CD14-positive monocyte (primary cell): Measurements from ENCODE around the gene PRR16. TPM values are rescaled to one million over a fixed set of nuclear protein-coding genes. Genes with fewer than 3 reads are reported as not detected.

Experiments used
- DNase-seq, 3 donors: peaks; one replicate each; pipeline ENCODE4 v3.0.0-alpha.2; 2011 to 2022
- H2AFZ ChIP-seq: 2 replicates; pipeline ENCODE4 v1.6.0; 2012; ENCODE audit warnings: mild to moderate bottlenecking, low read depth, low read length, inconsistent platforms; ENCODE audit not compliant: insufficient read depth, poor library complexity, severe bottlenecking
- H3K27ac ChIP-seq, 2 donors: 1 replicate in 1 of 2; 2 replicates in 1 of 2; pipeline ENCODE4 v1.5.1; 2012 to 2013; ENCODE audit warnings: low read length in 2 of 2, control low read depth in 1 of 2, inconsistent platforms in 1 of 2, low read depth in 1 of 2, mild to moderate bottlenecking in 1 of 2
- H3K27me3 ChIP-seq, 2 donors: one replicate each; pipeline versions ENCODE4 v1.6.0 to v1.6.1; 2011 to 2013; ENCODE audit warnings: low read length in 2 of 2; ENCODE audit not compliant: control insufficient read depth in 2 of 2, insufficient read depth in 2 of 2
- H3K36me3 ChIP-seq, 2 donors: replicated peaks in 1 of 2; 1 replicate in 1 of 2; 2 replicates in 1 of 2; pipeline versions ENCODE4 v1.5.1 to v1.6.1; 2012 to 2013; ENCODE audit warnings: low read length in 2 of 2, control low read depth in 1 of 2, inconsistent platforms in 1 of 2, mild to moderate bottlenecking in 1 of 2; ENCODE audit not compliant: insufficient read depth in 2 of 2, control insufficient read depth in 1 of 2
- H3K4me1 ChIP-seq, 2 donors: 1 replicate in 1 of 2; 2 replicates in 1 of 2; pipeline versions ENCODE4 v1.5.1 to v1.6.1; 2012 to 2013; ENCODE audit warnings: low read length in 2 of 2, control low read depth in 1 of 2, inconsistent platforms in 1 of 2, mild to moderate bottlenecking in 1 of 2, moderate library complexity in 1 of 2; ENCODE audit not compliant: insufficient read depth in 2 of 2, control insufficient read depth in 1 of 2
- H3K4me2 ChIP-seq: replicated peaks from 2 replicates; pipeline ENCODE3; 2012; ENCODE audit warnings: low read length, moderate library complexity, mild to moderate bottlenecking; ENCODE audit not compliant: poor library complexity, severe bottlenecking; ENCODE audit errors: extremely low read depth
- H3K4me3 ChIP-seq, 3 experiments: fragments of 200-600 bp in 1 of 3; sonication (generic) in 1 of 3; replicated peaks in 1 of 3; 1 replicate in 2 of 3; 2 replicates in 1 of 3; pipeline ENCODE4 v1.5.1; 2011 to 2013; ENCODE audit warnings: low read length in 3 of 3, mild to moderate bottlenecking in 3 of 3, control low read depth in 2 of 3, low read depth in 2 of 3, inconsistent platforms in 1 of 3, moderate library complexity in 1 of 3
- H3K79me2 ChIP-seq: 2 replicates; pipeline ENCODE4 v1.6.0; 2012; ENCODE audit warnings: mild to moderate bottlenecking, control low read depth, inconsistent platforms, low read length, moderate library complexity; ENCODE audit not compliant: insufficient read depth
- H3K9ac ChIP-seq: 2 replicates; pipeline ENCODE4 v1.6.0; 2017; ENCODE audit warnings: low read length, mild to moderate bottlenecking; ENCODE audit not compliant: insufficient read depth, poor library complexity, severe bottlenecking
- H3K9me3 ChIP-seq, 2 donors: replicated peaks in 1 of 2; 1 replicate in 1 of 2; 2 replicates in 1 of 2; pipeline versions ENCODE4 v1.5.1 to v1.6.1; 2012 to 2013; ENCODE audit warnings: low read length in 2 of 2, control low read depth in 1 of 2; ENCODE audit not compliant: control insufficient read depth in 1 of 2, insufficient read depth in 1 of 2
- H4K20me1 ChIP-seq: 2 replicates; pipeline ENCODE4 v1.6.0; 2012; ENCODE audit warnings: mild to moderate bottlenecking, low read length, control low read depth, moderate library complexity; ENCODE audit not compliant: insufficient read depth
- H3K27ac Mint-ChIP-seq, 7 donors: one replicate each; pipeline ENCODE4 v1.8.0; 2020; ENCODE audit warnings: mild to moderate bottlenecking in 7 of 7, mixed read lengths in 7 of 7, moderate library complexity in 6 of 7, inconsistent platforms in 2 of 7
- H3K27me3 Mint-ChIP-seq, 3 donors: one replicate each; pipeline ENCODE4 v1.8.0; 2021 to 2022; ENCODE audit warnings: low read depth in 3 of 3, mild to moderate bottlenecking in 3 of 3, mixed read lengths in 3 of 3, moderate library complexity in 3 of 3, inconsistent platforms in 1 of 3
- H3K36me3 Mint-ChIP-seq, 2 donors: one replicate each; pipeline ENCODE4 v1.8.0; 2020; ENCODE audit warnings: mixed read lengths in 2 of 2, inconsistent platforms in 1 of 2, mild to moderate bottlenecking in 1 of 2
- H3K4me1 Mint-ChIP-seq: one replicate; pipeline ENCODE4 v1.8.0; 2020; ENCODE audit warnings: mild to moderate bottlenecking, mixed read lengths
- H3K4me3 Mint-ChIP-seq, 2 donors: one replicate each; pipeline ENCODE4 v1.8.0; 2020; ENCODE audit warnings: mild to moderate bottlenecking in 2 of 2, mixed read lengths in 2 of 2, moderate library complexity in 1 of 2
- H3K9me3 Mint-ChIP-seq, 7 donors: one replicate each; pipeline ENCODE4 v1.8.0; 2020 to 2022; ENCODE audit warnings: mixed read lengths in 7 of 7, mild to moderate bottlenecking in 6 of 7, moderate library complexity in 6 of 7, inconsistent platforms in 2 of 7
- WGBS: methylation state at CpG from one replicate; pipeline ENCODE4 v1.1.5; 2013; ENCODE audit warnings: missing lambda C conversion rate; ENCODE audit not compliant: insufficient coverage; 5-methylcytosine and 5-hydroxymethylcytosine counted together
- intact Hi-C, 2 donors: fragments of 100-400 bp; cut with micrococcal nuclease; formaldehyde crosslinking; loops; one replicate each; pipeline versions ENCODE4 v1.15.0 to v1.15.1; 2023
- polyA plus RNA-seq, 3 donors: library from polyadenylated mRNA; depleted of rRNA in 1 of 3; unstranded in 2 of 3; stranded (reverse) in 1 of 3; fragments of 300-500 nt in 2 of 3; fragments of >200 nt in 1 of 3; fragmentation: Illumina TruSeq in 2 of 3; gene quantifications; 1 replicate in 2 of 3; 2 replicates in 1 of 3; pipeline ENCODE4 v1.2.3, GENCODE V29; 2012 to 2021
- TF ChIP-seq, protein P1 (sequence below): fragments of 200-600 bp; IDR thresholded peaks from one replicate; pipeline ENCODE4 v1.8.0; 2022; ENCODE audit warnings: antibody characterized with exemption, mild to moderate bottlenecking

The PRR16 gene
- polyA plus RNA-seq, 3 donors, result 0.14 to 0.74 (median 0.56) TPM

- H3K9ac ChIP-seq, result no peak overlapping the region
- H3K4me1 Mint-ChIP-seq, result no peaks in the 10 kb centered on the region
- no peak overlapping the region for H3K4me2 ChIP-seq
- H4K20me1 ChIP-seq, result no peaks in the 10 kb centered on the region
- H3K36me3 Mint-ChIP-seq, result no peaks in the 10 kb centered on the region
- no peaks in the 10 kb centered on the region for H3K4me1 ChIP-seq
- DNase-seq, result no peak
- H2AFZ ChIP-seq, result no peak overlapping the region
- no peaks in the 10 kb centered on the region for H3K36me3 ChIP-seq
- WGBS, result no CpG with 5 or more reads among the region's 3 CpGs
- intact Hi-C loops, result no loop called here
- H3K79me2 ChIP-seq, result no peaks in the 10 kb centered on the region
- peaks cover 3 to 5% of the 10 kb centered on the region in 2 donors for H3K9me3 ChIP-seq
- no peak overlapping the region for H3K27ac Mint-ChIP-seq
- H3K4me3 ChIP-seq, result no peak overlapping the region
- H3K4me3 Mint-ChIP-seq, result no peak overlapping the region
- TF ChIP-seq, protein P1, sequence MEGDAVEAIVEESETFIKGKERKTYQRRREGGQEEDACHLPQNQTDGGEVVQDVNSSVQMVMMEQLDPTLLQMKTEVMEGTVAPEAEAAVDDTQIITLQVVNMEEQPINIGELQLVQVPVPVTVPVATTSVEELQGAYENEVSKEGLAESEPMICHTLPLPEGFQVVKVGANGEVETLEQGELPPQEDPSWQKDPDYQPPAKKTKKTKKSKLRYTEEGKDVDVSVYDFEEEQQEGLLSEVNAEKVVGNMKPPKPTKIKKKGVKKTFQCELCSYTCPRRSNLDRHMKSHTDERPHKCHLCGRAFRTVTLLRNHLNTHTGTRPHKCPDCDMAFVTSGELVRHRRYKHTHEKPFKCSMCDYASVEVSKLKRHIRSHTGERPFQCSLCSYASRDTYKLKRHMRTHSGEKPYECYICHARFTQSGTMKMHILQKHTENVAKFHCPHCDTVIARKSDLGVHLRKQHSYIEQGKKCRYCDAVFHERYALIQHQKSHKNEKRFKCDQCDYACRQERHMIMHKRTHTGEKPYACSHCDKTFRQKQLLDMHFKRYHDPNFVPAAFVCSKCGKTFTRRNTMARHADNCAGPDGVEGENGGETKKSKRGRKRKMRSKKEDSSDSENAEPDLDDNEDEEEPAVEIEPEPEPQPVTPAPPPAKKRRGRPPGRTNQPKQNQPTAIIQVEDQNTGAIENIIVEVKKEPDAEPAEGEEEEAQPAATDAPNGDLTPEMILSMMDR, result no peak
- H3K27ac ChIP-seq, result no peak overlapping the region
- no peaks in the 10 kb centered on the region for H3K27me3 Mint-ChIP-seq
- H3K9me3 Mint-ChIP-seq, result peaks cover 4 to 13% (median 7%) of the 10 kb centered on the region in 7 donors
- no peaks in the 10 kb centered on the region for H3K27me3 ChIP-seq
These were observed 168.3 kb downstream of the PRR16 start for GRCh38 chr5:120632430-120632829.

DNA sequence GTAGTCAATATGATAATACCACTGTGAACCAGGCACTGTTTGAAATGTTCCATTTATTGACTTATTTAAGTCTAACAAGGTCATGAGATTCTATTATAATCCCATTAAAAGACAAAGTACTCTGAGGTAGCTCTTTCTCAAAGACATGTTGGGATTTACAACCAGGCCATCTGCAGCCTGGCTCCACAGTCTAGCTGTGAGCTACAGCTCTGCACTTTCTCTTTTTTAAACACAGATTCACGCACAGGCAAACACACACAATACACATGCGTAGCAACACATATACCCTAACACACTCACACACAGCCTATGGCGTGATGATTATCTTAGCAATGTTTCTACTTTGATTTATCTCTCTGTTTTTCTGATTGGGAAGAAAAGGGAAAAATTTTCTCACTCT is 174.3 kb downstream of the PRR16 start:
- H3K79me2 ChIP-seq, result no peaks in the 10 kb centered on the region
- no peaks in the 10 kb centered on the region for H3K9me3 ChIP-seq
- no peaks in the 10 kb centered on the region for H3K27me3 ChIP-seq
- no peak overlapping the region for H3K4me3 Mint-ChIP-seq
- no peaks in the 10 kb centered on the region for H3K36me3 ChIP-seq
- no peak overlapping the region for H2AFZ ChIP-seq
- DNase-seq, result no peak
- H4K20me1 ChIP-seq, result no peaks in the 10 kb centered on the region
- H3K27me3 Mint-ChIP-seq, result no peaks in the 10 kb centered on the region
- TF ChIP-seq, protein P1, result no peak
- intact Hi-C loops, result no loop called here
- no CpG with 5 or more reads among the region's 3 CpGs for WGBS
- H3K4me3 ChIP-seq, result no peak overlapping the region
- no peaks in the 10 kb centered on the region for H3K4me1 Mint-ChIP-seq
- H3K9me3 Mint-ChIP-seq, result peaks cover 0 to 5% (median 0%) of the 10 kb centered on the region in 7 donors
- H3K27ac Mint-ChIP-seq, result no peak overlapping the region
- no peak overlapping the region for H3K9ac ChIP-seq
- H3K36me3 Mint-ChIP-seq, result no peaks in the 10 kb centered on the region
- H3K4me1 ChIP-seq, result no peaks in the 10 kb centered on the region
- no peak overlapping the region for H3K4me2 ChIP-seq
- no peak overlapping the region for H3K27ac ChIP-seq
